ENCODE measurements around the gene C3orf80.

- TF ChIP-seq CTCF (conservative IDR thresholded peaks at IDR 0.05; ENCODE audit: low read depth, low read length) (peak; percentile 57), EZH2 (IDR thresholded peaks at IDR 0.05; ENCODE audit: low read length, unreplicated experiment) (no peak)
These were observed 14.4 kb upstream of the C3orf80 start for GRCh38 chr3:160210799-160211221.
